GM12891 (cell line): ENCODE results near the gene XRCC6.
"Not testable (repeated sequence)": the region's sequence is repeated elsewhere in the genome, so short reads cannot be mapped to it uniquely, and the experiment has no call there.

Experiments used
- DNase-seq: peaks from one replicate; pipeline ENCODE4 v3.0.0; 2011; ENCODE audit warnings: low spot score; ENCODE audit not compliant: insufficient read length
- FAIRE-seq: peaks from 2 replicates; lab custom pipeline; 2011; peaks lifted over from hg19 to GRCh38; lab: Jason Lieb, UNC
- PAX5 ChIP-seq: IDR thresholded peaks from 2 replicates; pipeline ENCODE4 v1.6.1; 2011; ENCODE audit warnings: low read length, moderate library complexity, mild to moderate bottlenecking; ENCODE audit not compliant: insufficient read depth, severe bottlenecking
- POLR2A ChIP-seq: IDR thresholded peaks from 2 replicates; pipeline ENCODE4 v1.6.1; 2011; ENCODE audit warnings: low read depth, low read length, control low read depth
- POLR2AphosphoS5 ChIP-seq: IDR thresholded peaks from 2 replicates; pipeline ENCODE4 v1.6.1; 2011; ENCODE audit warnings: low read depth, low read length, control low read depth
- POU2F2 ChIP-seq: IDR thresholded peaks from 2 replicates; pipeline ENCODE4 v1.6.1; 2011; ENCODE audit warnings: low read depth, mild to moderate bottlenecking, control low read depth, low read length, moderate library complexity
- SPI1 ChIP-seq: IDR thresholded peaks from 2 replicates; pipeline ENCODE4 v1.6.1; 2011; ENCODE audit warnings: low read depth, low read length, control low read depth
- TAF1 ChIP-seq: IDR thresholded peaks from 2 replicates; pipeline ENCODE4 v1.6.1; 2011; ENCODE audit warnings: low read depth, low read length, control low read depth

XRCC6 gene

DNA sequence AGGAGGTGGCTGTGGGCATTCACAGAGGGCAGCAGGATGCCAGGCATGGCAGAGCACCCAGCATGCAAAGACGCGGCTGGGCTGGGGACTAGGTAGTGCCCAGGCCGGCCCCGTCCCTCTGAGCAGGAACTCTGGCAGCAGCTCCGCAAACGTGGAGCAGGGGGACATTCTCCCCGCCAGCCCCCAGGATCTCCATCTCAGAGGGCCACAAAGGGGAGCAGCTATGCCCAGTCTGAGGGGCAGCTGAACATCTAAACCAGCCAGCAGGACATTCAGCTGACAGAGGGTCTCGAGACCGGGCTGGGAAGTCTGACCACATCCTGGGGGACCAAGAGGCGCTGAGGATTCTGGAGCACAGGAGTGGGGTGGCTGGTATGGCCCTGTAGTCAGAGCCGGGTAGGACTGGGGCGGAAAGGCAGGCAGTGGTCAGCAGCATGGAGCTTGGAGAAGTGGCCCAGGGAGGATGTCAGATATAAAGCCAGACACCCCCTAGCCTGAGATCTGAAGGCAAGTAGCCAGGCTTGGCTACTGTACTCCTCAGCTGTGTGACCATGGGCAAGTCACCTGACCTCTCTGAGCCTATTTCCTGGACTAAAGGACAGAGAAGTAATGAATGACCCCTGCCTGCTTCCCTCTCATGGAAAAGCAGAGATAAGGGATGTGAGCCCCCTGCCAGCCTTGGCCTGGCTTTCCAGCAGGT, 41.6 kb upstream of the XRCC6 start:
- no peak for TF ChIP-seq POLR2AphosphoS5
- TF ChIP-seq POU2F2: no peak
- TF ChIP-seq PAX5: no peak
- DNase-seq: no peak
- FAIRE-seq: no peak

DNA sequence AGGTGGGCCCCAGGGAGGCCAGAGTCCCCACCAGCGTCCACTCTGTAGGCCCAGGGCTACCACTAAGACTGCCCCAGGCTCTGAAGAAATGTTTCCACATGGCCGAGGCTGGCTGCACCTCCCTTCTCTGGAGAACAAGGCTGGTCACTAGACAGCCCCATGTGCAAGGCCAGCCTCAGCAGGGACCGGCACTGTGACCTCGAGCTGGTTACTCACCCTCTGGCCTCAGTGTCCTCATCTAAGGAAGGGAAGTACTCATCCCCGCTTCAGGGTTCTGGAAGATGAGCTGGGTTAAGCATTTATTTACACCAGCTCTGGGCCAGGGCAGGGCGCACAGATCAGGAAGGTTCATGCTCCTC, 41.1 kb upstream of the XRCC6 start:
- TF ChIP-seq POLR2AphosphoS5 (no peak), TAF1 (no peak), PAX5 (no peak)
- DNase-seq (no peak), FAIRE-seq (no peak)

DNA sequence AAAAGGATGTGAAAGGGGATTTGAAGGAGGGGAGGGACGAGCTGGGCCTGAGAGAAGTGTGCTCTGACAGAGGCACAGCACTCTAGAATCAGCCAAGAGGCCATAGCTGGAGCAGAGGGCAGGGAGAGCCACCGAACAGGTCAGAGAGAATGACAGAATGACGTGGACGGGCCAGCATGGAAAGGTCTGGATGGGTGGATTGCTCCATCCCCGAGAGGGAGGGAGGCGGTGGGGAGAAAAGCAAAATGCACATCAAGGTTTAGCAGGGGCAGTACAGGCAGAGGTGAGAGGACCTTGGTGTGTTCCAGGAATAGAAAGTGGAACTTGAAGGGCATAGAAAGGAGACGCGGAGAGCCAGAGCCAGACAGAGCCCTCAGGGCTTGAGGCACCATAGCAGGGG, 38.4 kb upstream of the XRCC6 start:
- TF ChIP-seq PAX5 (no peak), POLR2AphosphoS5 (no peak), POLR2A (no peak), SPI1 (no peak), POU2F2 (no peak), TAF1 (no peak)
- FAIRE-seq (no peak), DNase-seq (no peak)

DNA sequence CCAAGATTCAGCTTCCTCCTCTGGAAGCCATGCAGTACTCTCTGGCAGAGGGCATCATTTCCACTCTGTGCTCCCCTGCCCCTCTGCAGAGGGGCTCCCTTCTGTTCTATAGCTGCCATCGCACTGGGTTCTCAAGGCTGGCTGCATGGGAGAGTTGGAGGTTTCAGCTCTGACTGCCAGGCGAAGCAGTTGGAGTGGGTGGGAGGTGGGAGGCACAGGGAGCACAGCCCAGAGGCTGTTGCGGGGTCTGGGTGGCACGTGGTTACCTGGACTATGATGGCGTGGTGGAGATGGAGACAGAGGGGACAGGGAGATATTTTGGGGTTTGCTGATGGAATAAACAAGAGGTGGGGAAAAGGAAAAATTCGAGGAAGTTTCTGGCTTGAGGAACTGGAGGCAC, 36.2 kb upstream of the XRCC6 start:
- FAIRE-seq (no peak), DNase-seq (no peak)
- TF ChIP-seq POLR2A (no peak), SPI1 (no peak), POLR2AphosphoS5 (no peak), POU2F2 (no peak), TAF1 (no peak), PAX5 (no peak)

DNA sequence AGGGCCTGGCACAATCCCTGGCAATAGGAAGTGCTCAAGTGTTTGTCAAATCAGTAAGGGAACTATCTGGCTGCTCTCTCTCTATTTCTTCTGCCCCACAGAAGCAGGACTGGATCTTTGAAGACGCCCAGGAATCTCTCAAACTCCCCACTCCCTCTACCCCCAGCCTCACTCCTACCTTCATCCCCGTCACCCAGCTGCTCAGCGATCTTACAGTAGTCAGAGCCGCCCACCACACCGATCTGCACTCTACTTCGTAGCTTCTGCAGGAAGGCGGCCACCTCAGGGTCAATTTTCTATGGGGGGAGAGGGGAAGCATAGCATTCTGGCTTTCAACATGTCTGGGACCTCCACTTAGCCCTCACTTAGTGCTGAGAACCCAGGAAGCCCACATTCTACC, 35.2 kb upstream of the XRCC6 start:
- FAIRE-seq (no peak), DNase-seq (no peak)
- TF ChIP-seq PAX5 (no peak), TAF1 (no peak), POU2F2 (no peak)

DNA sequence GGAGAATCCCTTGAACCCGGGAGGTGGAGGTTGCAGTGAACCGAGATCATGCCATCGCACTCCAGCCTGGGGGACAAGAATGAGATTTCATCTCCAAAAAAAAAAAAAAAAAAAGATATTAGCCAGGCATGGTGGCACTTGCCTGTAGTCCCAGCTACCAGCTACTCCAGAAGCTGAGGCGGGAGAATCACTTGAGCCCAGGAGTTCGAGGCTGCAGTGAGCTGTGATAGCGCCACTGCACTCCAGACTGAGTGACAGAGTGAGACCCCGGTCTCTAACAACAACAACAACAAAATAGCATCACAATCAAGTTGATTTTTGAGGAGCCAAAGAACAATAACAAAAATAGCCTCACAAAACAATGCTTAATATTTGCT, 33.8 kb upstream of the XRCC6 start:
- FAIRE-seq (no peak), DNase-seq (no peak)
- TF ChIP-seq PAX5: no peak
- TF ChIP-seq TAF1: no peak
- TF ChIP-seq POU2F2: no peak
- no peak for TF ChIP-seq POLR2AphosphoS5
- no peak for TF ChIP-seq SPI1
- TF ChIP-seq POLR2A: no peak

DNA sequence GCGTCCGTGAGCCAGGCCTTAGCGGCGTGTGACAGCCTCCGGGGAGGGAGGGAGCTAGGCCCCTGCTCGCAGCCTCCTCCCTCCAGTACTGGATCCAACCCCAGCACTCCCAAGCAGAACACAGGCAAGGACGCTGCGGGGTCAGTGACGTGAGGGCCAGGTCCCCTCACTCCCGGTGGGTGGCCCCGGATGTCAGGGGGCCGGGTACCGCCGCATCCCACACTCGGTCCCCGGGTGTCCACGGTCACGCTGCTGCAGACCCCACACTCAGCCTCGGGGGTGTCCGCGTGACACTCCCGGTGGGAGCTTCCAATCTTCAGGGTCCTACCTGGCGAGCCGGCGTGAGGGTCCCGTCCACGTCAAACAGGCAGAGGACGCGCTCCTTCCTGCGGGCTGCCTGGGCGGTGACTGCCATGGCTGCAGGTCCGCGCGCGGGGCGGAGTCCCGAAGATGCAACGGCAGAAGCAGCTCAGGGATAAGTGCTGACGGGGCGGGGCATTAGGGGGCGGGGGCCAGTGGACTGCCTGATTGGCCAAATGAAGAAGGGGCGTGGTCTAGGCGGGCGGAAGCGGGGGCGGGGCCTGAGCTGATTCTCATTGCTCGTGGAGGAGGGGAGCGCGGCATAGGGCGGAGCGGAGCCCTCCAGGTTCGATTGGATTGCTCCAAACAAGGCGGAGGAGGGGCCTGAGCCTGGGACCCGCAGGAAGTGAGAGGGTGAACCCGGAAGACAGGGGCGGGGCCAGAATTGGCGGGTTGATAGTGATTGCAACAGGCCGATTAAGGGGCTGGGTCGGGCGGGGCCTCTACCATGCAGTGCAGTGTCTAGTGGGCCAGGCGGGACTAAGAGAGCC, 31.5 kb upstream of the XRCC6 start, which contains the start of gene PMM1:
Gene PMM1, minus strand, starts transcription at position 450 of the 851 bp plus-strand sequence. Its CDS starts 35 bp downstream, at position 415.
- TF ChIP-seq SPI1 (peak; percentile 25; the same call in 1 of the 2 replicates), POLR2AphosphoS5 (peak; percentile 50), PAX5 (no peak), POU2F2 (0 out of 2 replicates have a peak, but pooled peaks have one; percentile 69), TAF1 (peak; percentile 68), POLR2A (peak; percentile 64)
- peak; percentile 96 for FAIRE-seq
- peak; percentile 99 for DNase-seq

DNA sequence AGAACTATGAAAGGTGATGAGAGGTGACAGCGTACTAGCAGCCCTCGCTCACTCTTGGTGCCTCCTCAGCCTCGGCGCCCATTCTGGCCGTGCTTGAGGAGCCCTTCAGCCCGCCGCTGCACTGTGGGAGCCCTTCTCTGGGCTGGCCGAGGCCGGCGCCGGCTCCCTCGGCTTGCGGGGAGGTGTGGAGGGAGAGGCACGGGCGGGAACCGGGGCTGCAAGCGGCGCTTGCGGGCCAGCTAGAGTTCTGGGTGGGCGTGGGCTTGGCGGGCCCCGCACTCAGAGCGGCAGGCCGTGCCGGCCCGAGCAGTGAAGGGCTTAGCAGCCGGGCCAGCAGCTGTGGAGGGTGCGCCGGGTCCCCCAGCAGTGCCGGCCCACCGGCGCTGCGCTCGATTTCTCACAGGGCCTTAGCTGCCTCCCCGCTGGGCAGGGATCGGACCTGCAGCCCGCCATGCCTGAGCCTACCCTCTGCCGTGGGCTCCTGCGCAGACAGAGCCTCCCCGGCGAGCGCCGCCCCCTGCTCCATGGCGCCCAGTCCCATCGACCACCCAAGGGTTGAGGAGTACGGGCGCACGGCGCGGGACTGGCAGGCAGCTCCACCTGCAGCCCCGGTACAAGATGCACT, 27.6 kb upstream of the XRCC6 start:
- DNase-seq, FAIRE-seq: not testable (repeated sequence)

DNA sequence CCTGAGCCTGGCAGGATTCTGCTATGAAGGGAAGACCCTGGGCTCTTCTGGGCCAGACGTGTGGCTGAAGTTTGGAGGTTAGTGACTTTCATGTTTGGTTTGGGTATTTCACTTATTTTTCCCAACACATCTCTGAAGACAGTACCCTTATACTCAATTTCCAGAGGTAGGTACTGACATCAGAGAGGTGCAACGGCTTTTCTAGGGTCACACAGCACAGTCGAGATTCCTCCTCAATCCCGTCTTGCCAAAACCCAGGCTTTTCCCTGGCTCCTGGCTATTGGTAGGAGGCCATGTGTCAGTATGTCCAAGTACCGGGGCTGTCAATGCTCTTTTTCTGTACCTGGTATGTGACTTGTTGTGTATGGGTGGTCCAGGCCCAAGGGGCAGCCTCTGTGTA, 25.4 kb upstream of the XRCC6 start:
- TF ChIP-seq POU2F2 (no peak), POLR2A (no peak), POLR2AphosphoS5 (no peak), TAF1 (no peak), SPI1 (no peak), PAX5 (no peak)
- FAIRE-seq: no peak
- DNase-seq: no peak
